ENCODE results near the gene SMIM10.

DNA sequence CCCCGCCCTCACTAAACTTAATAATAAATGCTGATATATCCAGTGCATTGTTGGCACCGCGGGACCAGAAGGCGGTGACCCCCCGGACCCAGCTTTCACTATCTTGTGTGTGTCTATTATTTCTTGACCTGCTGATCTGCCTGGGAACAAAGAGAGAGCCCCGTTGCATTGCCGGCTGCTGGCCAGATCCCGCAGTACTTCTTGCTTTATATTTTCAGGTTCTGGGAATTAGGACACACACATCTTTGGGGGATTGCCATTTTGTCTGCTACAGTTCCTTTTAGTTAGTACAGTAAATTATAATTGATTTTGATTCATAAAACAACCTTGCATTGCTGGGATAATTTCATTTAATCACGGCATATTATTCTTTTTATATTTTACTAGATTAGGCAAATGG lies 33.7 kb downstream of the SMIM10 start:
- TF ChIP-seq, protein P1, sequence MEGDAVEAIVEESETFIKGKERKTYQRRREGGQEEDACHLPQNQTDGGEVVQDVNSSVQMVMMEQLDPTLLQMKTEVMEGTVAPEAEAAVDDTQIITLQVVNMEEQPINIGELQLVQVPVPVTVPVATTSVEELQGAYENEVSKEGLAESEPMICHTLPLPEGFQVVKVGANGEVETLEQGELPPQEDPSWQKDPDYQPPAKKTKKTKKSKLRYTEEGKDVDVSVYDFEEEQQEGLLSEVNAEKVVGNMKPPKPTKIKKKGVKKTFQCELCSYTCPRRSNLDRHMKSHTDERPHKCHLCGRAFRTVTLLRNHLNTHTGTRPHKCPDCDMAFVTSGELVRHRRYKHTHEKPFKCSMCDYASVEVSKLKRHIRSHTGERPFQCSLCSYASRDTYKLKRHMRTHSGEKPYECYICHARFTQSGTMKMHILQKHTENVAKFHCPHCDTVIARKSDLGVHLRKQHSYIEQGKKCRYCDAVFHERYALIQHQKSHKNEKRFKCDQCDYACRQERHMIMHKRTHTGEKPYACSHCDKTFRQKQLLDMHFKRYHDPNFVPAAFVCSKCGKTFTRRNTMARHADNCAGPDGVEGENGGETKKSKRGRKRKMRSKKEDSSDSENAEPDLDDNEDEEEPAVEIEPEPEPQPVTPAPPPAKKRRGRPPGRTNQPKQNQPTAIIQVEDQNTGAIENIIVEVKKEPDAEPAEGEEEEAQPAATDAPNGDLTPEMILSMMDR (IDR thresholded peaks at IDR 0.05), result no peak
- no peak for TF ChIP-seq POLR2A (IDR thresholded peaks at IDR 0.05)
